HEK293T (cell line): ENCODE data around the gene WTIP.

Source experiments
- FOXA1 ChIP-seq: fragments of 450-650 bp; IDR thresholded peaks from 2 replicates; pipeline ENCODE4 v1.6.1; 2016; ENCODE audit warnings: mild to moderate bottlenecking
- FOXM1 ChIP-seq: fragments of 450-650 bp; IDR thresholded peaks from 2 replicates; pipeline ENCODE4 v1.6.1; 2017; ENCODE audit warnings: mild to moderate bottlenecking, borderline replicate concordance
- L3MBTL2 ChIP-seq: fragments of 450-650 bp; conservative IDR thresholded peaks from 2 replicates; pipeline ENCODE4 v1.6.1; 2016; ENCODE audit warnings: mild to moderate bottlenecking
- PKNOX1 ChIP-seq: fragments of 450-650 bp; IDR thresholded peaks from 2 replicates; pipeline ENCODE4 v1.6.1; 2016
- SP1 ChIP-seq: fragments of 450-650 bp; IDR thresholded peaks from 2 replicates; pipeline ENCODE4 v1.6.1; 2017
- TARDBP ChIP-seq: fragments of 450-650 bp; IDR thresholded peaks from 2 replicates; pipeline ENCODE4 v1.6.1; 2016

GRCh38 chr19:34513767-34514166, 32.2 kb downstream of the WTIP start:
- TF ChIP-seq L3MBTL2 (no peak), TARDBP (no peak), SP1 (no peak), FOXA1 (no peak), PKNOX1 (no peak), FOXM1 (no peak)
